LoVo (cell line): Measurements from ENCODE around the gene CFAP69.
A peak's percentile ranks its signal among the peaks of the same experiment; 100 is the strongest.

ENCODE experiments used
- DNase-seq: peaks from one replicate; pipeline ENCODE4 v3.0.0-alpha.2; 2016; ENCODE audit warnings: low spot score

The CFAP69 gene

DNA sequence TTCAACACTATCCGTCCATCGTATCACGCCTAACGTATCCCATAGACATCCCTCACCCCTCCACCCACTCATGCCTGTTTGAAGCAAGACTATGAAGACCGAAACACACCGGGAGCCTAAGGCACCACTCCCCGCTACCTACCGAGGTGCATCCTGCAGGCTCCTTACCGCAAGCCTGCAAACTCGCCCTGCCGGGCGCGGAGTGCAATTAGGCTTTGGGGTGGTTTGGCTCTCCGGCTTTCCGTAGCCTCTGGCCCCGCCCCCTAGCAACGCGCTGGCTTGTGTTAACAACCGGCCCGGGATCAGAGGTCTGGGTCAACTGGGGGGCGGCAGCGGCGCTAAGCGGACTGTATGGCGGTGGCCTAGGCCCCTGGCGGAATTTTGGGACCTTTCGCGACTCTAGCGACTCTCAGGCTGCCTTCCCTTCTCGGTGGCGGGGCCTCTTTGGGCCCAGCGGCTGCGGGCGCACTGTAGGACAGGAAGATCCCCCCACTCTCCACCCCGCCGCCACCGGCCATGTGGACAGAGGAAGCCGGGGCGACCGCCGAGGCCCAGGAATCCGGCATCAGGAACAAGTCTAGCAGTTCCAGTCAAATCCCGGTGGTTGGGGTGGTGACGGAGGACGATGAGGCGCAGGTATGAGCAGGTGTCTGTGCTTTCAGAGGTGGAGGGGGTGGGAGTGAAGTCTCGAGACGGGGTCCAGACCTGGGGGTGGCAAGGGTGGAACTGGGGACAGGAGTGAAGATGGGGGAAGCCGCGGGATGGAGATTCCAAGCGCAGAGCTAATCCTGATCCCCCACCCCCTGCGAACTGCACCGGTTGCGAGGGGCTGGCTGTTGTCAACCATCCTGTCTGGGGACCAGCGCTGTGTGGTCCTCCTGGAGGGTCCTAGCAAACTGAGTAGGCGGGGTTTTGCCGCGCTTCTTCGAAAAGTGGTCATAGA, at the start of gene CFAP69:
TSS of gene CFAP69 (plus strand) at position 266 of the 943 bp plus-strand sequence. CDS start at position 517, 251 bp downstream.
- peak; percentile 92 for DNase-seq

DNA sequence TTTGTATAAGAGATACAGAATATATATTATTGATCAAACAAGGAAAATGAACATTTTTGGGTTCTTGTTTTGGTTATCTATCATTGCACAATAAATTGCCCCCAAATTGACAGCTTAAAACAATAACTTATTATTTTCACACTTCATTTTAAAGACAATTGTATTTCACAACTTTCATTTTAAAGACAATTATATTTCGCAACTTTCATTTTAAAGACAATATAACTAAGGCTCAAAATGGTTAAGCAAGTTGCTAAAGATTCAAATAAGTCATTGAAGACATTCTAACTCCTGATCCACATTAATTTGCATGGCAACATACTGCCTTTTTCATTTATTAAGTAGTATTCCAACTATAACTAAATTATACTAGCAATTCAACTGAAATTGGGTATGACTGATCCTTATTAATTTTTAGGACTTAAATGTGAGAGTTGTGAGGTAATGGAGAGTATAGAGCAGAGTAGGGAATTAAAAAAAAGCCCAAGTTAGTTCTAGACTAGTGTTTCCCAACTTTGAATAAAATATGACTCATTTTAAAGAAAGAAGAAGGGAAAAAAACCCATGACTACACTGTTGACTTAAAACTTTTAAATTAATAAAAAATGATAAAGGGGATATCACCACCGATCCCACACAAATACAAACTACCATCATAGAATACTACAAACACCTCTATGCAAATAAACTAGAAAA, 43.3 kb upstream of the CFAP69 start:
- no peak for DNase-seq

GRCh38 chr7:90207956-90208355, 37.0 kb upstream of the CFAP69 start:
- DNase-seq, result no peak

GRCh38 chr7:90209776-90210175, 35.2 kb upstream of the CFAP69 start:
- no peak for DNase-seq

GRCh38 chr7:90210475-90210874, 34.5 kb upstream of the CFAP69 start:
- no peak for DNase-seq

- DNase-seq, result peak; percentile 28
Measured at GRCh38 chr7:90210981-90211380, 34.0 kb upstream of the CFAP69 start.

GRCh38 chr7:90211391-90212148, 33.4 kb upstream of the CFAP69 start, which contains the start of gene STEAP2:
STEAP2 (plus strand) TSS chr7:90211740; CDS start chr7:90225083, 13,343 bp downstream.
- DNase-seq, result peak; percentile 98

DNA sequence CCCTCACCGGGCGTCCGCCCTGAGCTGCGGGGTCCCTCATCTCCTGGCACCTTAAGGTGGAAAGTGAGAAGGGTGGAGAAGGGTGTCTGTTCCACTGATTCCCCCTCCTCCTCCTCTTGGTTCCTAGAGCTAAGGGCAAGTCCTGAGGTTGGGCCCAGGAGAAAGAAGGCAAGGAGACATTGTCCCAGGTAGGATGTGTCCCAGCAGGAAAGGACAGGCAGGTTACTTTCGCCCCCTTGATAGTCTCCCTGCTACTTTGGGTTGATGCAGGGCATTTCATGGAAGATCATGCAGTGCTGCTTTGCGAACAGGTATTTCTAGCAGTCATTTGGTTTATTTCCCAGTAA, 32.9 kb upstream of the CFAP69 start:
- DNase-seq, result no peak

DNA sequence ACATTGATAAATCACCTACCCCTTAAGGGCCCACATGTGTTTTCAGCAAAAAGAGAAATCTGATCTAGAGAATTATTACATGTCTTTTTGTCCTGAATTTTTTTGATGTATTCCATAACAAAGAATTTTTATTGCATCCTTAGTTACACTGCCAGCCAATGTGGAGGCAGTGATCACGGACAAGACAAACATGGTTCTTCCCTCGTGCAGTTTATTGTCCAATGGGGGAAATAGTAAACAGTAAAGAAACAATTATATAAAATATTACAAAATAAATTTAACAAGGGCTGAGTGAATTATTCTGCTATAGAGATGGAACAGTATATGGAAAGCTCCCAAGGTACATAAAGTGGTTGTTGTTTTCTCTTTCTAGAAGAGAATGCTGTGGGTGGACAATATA, 31.5 kb upstream of the CFAP69 start:
- DNase-seq, result no peak

DNA sequence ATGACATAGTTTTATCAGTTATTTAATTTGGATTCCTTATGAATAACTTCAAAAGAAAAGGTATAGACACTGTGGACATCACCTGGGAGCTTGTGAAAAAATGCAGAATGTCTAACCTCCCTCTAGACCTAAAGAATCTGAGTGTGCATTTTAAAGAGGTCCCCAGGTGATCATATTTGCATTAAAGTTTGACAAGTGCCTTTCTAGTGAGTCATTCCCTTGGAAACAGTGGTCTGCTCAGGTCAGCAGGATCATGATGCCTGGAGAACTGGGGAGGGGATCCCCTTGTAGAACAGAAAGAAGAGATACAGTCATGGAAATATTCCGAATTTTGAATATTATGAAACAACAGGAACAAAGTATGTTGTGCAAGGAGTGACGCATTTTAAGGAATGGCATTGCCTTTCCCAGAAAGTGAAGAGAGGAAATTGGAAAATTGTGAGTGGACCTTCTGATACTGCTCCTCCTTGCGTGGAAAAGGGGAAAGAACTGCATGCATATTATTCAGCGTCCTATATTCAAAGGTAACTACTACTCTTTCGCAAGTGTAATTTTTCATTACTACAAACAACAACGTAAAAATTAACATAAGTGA, 28.8 kb upstream of the CFAP69 start:
- no peak for DNase-seq

DNA sequence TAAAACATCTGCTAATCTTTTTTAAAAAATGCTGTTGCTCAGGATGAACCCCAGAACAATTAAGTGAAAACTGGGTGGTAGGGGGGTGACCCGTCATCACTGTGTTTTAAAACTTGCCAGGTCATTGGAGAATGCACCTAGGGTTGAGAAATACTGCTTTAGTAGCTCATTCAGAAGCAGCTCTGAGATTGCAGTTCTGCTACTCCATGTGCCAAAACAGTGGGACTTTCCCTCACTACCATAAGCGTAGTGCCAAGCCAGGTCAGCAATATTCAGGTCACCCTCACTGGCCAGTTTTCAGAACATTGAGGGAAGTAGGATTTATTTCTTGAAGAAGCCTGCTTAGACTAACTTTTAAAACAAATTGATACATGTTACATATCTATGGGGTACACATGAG, 28.2 kb upstream of the CFAP69 start:
- DNase-seq, result no peak

DNA sequence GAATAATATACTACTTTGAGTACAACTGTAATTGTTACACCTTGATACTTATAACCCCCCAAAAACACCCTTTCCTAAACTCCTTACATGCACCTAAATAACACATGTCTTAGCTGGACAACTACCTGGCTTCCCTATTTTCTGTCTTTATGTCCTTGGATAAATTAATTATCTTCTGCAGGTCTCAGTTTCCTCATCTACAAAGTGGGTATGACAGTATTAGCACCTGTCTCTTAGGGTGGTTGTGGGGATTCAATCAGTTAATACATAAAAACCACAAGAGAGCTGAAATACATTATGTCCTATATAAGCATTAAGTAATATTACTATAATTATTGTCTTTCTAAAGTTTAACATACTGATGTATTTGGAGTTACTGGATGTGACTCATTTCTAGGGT, 22.6 kb upstream of the CFAP69 start:
- no peak for DNase-seq

GRCh38 chr7:90222811-90223725, 21.9 kb upstream of the CFAP69 start:
- no peak for DNase-seq

DNA sequence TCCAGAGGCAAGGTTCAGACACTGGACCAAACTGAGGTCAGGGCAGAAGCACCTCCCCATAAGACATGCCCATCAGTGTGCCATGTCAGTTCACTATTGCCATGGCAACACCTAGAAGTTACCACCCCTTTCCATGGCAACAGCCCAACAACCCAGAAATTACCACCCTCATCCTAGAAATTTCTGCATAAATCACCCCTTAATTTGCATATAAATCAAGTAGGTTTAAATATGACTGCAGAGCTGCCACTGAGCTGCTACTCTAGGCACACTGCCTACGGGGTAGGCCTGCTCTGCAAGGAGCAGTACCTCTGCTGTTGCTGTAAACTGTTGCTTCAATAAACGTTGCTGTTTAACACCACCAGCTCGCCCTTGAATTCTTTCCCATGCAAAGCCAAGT, 20.8 kb upstream of the CFAP69 start:
- no peak for DNase-seq

GRCh38 chr7:90225181-90225580, 19.8 kb upstream of the CFAP69 start:
- DNase-seq, result no peak

DNA sequence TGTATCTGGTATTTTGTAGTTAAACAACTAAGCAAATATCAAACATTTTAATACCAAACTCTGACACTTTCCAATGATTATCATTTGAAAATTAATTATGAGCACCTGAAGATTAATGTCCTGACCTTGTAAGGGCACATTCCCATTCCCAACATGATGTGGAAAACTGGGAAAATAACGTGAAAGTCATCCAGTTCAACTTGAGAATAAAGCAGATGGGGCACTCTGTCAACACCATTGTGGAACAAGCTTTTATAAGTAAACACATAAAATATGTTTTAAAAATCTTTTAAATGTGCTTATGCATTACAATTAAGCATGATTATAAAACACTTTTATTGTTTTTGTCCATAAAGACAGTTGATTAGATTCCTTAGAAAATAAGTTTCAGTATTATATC, 19.4 kb upstream of the CFAP69 start:
- DNase-seq, result no peak

GRCh38 chr7:90227259-90227658, 17.7 kb upstream of the CFAP69 start:
- no peak for DNase-seq

GRCh38 chr7:90229682-90230081, 15.3 kb upstream of the CFAP69 start:
- DNase-seq, result peak; percentile 36

- DNase-seq, result no peak
Measured at GRCh38 chr7:90230834-90231233, 14.1 kb upstream of the CFAP69 start.

- DNase-seq, result no peak
Measured at GRCh38 chr7:90231304-90231703, 13.7 kb upstream of the CFAP69 start.

GRCh38 chr7:90232430-90232829, 12.5 kb upstream of the CFAP69 start:
- DNase-seq, result no peak
